ENCODE measurements around the gene FAF2. TPM values are rescaled to one million over a fixed set of nuclear protein-coding genes. Genes with fewer than 3 reads are reported as not detected.

FAF2 gene
- total and polyA plus RNA-seq, 2 donors (not counting 3 experiments of a cell fraction or from before 2014, with no cell fraction given): 27.9 to 43.5 TPM

DNA sequence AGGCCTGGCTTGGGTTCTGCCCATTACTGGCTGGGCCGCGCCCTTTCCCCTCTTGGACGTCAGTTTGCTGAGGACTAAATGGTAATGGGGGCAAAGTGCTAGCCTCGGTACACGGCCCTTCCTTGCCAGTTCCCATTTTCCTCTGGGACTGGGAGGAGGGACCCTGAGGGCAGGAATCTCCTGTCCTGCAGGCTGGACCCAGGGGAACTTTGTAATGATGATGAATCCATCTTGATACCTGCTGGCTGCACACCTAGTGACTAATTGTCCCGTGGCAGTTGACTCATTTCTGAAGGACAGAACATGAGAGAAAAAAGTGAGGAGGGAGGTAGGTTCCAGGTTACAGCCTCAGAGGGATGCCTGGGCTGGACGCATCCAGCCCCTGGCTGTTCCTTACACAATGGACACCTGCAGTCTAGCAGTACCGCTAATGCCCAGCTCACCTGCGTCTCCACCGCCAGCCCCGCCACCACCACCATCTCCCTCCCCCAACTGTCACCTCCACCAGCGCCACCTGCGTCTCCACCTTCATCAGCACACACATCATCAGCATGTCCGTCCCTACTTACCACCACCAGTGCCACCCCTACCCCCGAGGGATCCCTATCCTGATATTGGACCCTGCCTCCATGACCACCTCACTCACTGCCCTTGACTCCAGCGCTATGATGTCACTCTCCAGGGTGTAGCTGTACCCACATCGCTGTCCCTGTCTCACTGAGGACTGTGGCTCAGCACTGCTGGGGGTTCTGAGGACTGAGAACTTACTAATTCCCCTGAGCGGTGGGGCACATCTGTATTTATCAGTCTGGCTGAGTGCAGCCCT is 105.3 kb downstream of the FAF2 start:
- H3K4me1 ChIP-seq (ENCODE audit: control insufficient read depth, extremely low read depth, insufficient read depth, low read length): no peaks in the 10 kb centered on the region
- no peaks in the 10 kb centered on the region for H3K9me1 ChIP-seq (replicated peaks; ENCODE audit: control insufficient read depth, extremely low read depth, insufficient read depth, low read length)
- CTCF ChIA-PET: interaction anchor here (1.0 kb wide), 1 partner anchor 11 kb away, joined by 5 read pairs; no protein-coding TSS in a partner anchor
- POLR2A ChIA-PET: no interaction called here
- no peak overlapping the region for H3K4me3 ChIP-seq (replicated peaks in 1 of 3; ENCODE audit: insufficient read depth in 1 of 3, low read depth in 1 of 3, low read length in 3 of 3)
- no peak overlapping the region for H2AFZ ChIP-seq (ENCODE audit: low read depth, low read length)
- no peak overlapping the region for H3K27ac ChIP-seq (ENCODE audit: insufficient read depth, low read depth, low read length)
- H3K36me3 ChIP-seq (ENCODE audit: control insufficient read depth in 2 of 2, extremely low read depth in 1 of 2, insufficient read depth in 2 of 2, low read length in 2 of 2): no peaks in the 10 kb centered on the region
- no peaks in the 10 kb centered on the region for H3K79me2 ChIP-seq (ENCODE audit: control insufficient read depth, insufficient read depth, low read length)
- dilution Hi-C loops (cut with MboI; ENCODE audit: extremely low pct_ligation_motif_present, low sequenced_read_pairs): no loop called here
- no peak overlapping the region for H3K9ac ChIP-seq (replicated peaks; ENCODE audit: extremely low read depth, insufficient read depth, low read length)
- H3K9me3 ChIP-seq (replicated peaks; ENCODE audit: control insufficient read depth, insufficient read depth, low read length): no peaks in the 10 kb centered on the region
- BruUV-seq (replicated peaks): no TSS peak
- FAIRE-seq (no peak), DNase-seq (ENCODE audit: low read depth, low spot score) (no peak)
- TF ChIP-seq, protein P1, sequence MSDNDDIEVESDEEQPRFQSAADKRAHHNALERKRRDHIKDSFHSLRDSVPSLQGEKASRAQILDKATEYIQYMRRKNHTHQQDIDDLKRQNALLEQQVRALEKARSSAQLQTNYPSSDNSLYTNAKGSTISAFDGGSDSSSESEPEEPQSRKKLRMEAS (IDR thresholded peaks at IDR 0.05; ENCODE audit: insufficient read depth, insufficient read length): no peak
- no peak for TF ChIP-seq POLR2AphosphoS5 (IDR thresholded peaks at IDR 0.05; ENCODE audit: insufficient read depth, low read depth, low read length)
- TF ChIP-seq GATA2 (IDR thresholded peaks at IDR 0.05; ENCODE audit: insufficient read depth, insufficient read length, low read depth, low read length): no peak
- H3K27me3 ChIP-seq (ENCODE audit: control insufficient read depth in 2 of 2, insufficient read depth in 2 of 2, low read length in 2 of 2): no peaks in the 10 kb centered on the region
- H3K4me2 ChIP-seq (ENCODE audit: insufficient read depth, low read length): no peak overlapping the region
- intact Hi-C loops (cut with micrococcal nuclease): no loop called here
- H4K20me1 ChIP-seq (replicated peaks; ENCODE audit: control insufficient read depth, extremely low read depth, insufficient read depth, low read length): no peaks in the 10 kb centered on the region

DNA sequence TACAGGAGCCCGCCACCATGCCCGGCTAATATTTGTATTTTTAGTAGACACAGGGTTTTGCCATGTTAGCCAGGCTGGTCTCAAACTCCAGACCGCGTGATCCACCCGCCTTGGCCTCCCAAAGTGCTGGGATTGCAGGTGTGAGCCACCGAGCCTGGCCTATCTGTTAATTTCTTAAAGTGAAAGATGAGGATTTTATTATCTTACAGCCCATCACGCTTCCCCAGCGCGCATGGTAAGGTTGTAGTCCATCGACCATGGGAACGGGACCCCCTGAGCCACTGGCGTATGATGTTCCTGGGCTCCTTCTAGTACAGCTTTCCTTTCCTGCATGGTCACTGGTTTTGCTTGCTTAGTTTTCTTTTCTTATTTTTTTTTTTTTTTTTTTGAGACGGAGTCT is 109.7 kb downstream of the FAF2 start:
- Histone ChIP-seq H3K4me2 (ENCODE audit: insufficient read depth, low read length) (no peak overlapping the region), H3K9ac (replicated peaks; ENCODE audit: extremely low read depth, insufficient read depth, low read length) (no peak overlapping the region), H3K79me2 (ENCODE audit: control insufficient read depth, insufficient read depth, low read length) (no peaks in the 10 kb centered on the region), H3K27ac (ENCODE audit: insufficient read depth, low read depth, low read length) (no peak overlapping the region), H3K4me1 (ENCODE audit: control insufficient read depth, extremely low read depth, insufficient read depth, low read length) (no peaks in the 10 kb centered on the region), H3K36me3 (ENCODE audit: control insufficient read depth in 2 of 2, extremely low read depth in 1 of 2, insufficient read depth in 2 of 2, low read length in 2 of 2) (no peaks in the 10 kb centered on the region), H3K4me3 (replicated peaks in 1 of 3; ENCODE audit: insufficient read depth in 1 of 3, low read depth in 1 of 3, low read length in 3 of 3) (no peak overlapping the region), H2AFZ (ENCODE audit: low read depth, low read length) (no peak overlapping the region), H4K20me1 (replicated peaks; ENCODE audit: control insufficient read depth, extremely low read depth, insufficient read depth, low read length) (no peaks in the 10 kb centered on the region), H3K27me3 (ENCODE audit: control insufficient read depth in 2 of 2, insufficient read depth in 2 of 2, low read length in 2 of 2) (peaks cover 0 to 2% of the 10 kb centered on the region in 2 experiments), H3K9me1 (replicated peaks; ENCODE audit: control insufficient read depth, extremely low read depth, insufficient read depth, low read length) (no peaks in the 10 kb centered on the region), H3K9me3 (replicated peaks; ENCODE audit: control insufficient read depth, insufficient read depth, low read length) (no peaks in the 10 kb centered on the region)
- FAIRE-seq: no peak
- TF ChIP-seq, protein P2, sequence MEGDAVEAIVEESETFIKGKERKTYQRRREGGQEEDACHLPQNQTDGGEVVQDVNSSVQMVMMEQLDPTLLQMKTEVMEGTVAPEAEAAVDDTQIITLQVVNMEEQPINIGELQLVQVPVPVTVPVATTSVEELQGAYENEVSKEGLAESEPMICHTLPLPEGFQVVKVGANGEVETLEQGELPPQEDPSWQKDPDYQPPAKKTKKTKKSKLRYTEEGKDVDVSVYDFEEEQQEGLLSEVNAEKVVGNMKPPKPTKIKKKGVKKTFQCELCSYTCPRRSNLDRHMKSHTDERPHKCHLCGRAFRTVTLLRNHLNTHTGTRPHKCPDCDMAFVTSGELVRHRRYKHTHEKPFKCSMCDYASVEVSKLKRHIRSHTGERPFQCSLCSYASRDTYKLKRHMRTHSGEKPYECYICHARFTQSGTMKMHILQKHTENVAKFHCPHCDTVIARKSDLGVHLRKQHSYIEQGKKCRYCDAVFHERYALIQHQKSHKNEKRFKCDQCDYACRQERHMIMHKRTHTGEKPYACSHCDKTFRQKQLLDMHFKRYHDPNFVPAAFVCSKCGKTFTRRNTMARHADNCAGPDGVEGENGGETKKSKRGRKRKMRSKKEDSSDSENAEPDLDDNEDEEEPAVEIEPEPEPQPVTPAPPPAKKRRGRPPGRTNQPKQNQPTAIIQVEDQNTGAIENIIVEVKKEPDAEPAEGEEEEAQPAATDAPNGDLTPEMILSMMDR (IDR thresholded peaks at IDR 0.05; ENCODE audit: extremely low read depth in 1 of 2, insufficient read depth in 1 of 2, low read depth in 1 of 2, low read length in 2 of 2): no peak
- TF ChIP-seq FOS (IDR thresholded peaks at IDR 0.05; ENCODE audit: borderline replicate concordance, insufficient read depth, low read length): no peak
- TF ChIP-seq POLR2AphosphoS5 (IDR thresholded peaks at IDR 0.05; ENCODE audit: insufficient read depth, low read depth, low read length): no peak
- no peak for TF ChIP-seq MYC (IDR thresholded peaks at IDR 0.05; ENCODE audit: low read depth, low read length)
- TF ChIP-seq, protein P1 (IDR thresholded peaks at IDR 0.05; ENCODE audit: insufficient read depth, insufficient read length): no peak
- TF ChIP-seq EZH2 (IDR thresholded peaks at IDR 0.05; ENCODE audit: borderline replicate concordance, low read depth, low read length, severe bottlenecking): no peak
- TF ChIP-seq GATA2 (IDR thresholded peaks at IDR 0.05; ENCODE audit: insufficient read depth, insufficient read length, low read depth, low read length): no peak
- no peak for TF ChIP-seq JUN (IDR thresholded peaks at IDR 0.05; ENCODE audit: borderline replicate concordance, insufficient read depth, insufficient read length, low read depth)
- no peak for TF ChIP-seq POLR2A (IDR thresholded peaks at IDR 0.05; ENCODE audit: low read depth, low read length)
- BruUV-seq (replicated peaks): no TSS peak
- dilution Hi-C loops (cut with MboI; ENCODE audit: extremely low pct_ligation_motif_present, low sequenced_read_pairs): no loop called here
- DNase-seq (ENCODE audit: low read depth, low spot score): no peak
- ChIA-PET CTCF (interaction anchor here (0.8 kb wide), 1 partner anchor 14 kb away, joined by 3 read pairs; no protein-coding TSS in a partner anchor), POLR2A (no interaction called here)
- intact Hi-C loops (cut with micrococcal nuclease): no loop called here

Measured in endothelial cell of umbilical vein (primary cell).